Measurements from ENCODE around the gene HCN2.

The HCN2 gene

DNA sequence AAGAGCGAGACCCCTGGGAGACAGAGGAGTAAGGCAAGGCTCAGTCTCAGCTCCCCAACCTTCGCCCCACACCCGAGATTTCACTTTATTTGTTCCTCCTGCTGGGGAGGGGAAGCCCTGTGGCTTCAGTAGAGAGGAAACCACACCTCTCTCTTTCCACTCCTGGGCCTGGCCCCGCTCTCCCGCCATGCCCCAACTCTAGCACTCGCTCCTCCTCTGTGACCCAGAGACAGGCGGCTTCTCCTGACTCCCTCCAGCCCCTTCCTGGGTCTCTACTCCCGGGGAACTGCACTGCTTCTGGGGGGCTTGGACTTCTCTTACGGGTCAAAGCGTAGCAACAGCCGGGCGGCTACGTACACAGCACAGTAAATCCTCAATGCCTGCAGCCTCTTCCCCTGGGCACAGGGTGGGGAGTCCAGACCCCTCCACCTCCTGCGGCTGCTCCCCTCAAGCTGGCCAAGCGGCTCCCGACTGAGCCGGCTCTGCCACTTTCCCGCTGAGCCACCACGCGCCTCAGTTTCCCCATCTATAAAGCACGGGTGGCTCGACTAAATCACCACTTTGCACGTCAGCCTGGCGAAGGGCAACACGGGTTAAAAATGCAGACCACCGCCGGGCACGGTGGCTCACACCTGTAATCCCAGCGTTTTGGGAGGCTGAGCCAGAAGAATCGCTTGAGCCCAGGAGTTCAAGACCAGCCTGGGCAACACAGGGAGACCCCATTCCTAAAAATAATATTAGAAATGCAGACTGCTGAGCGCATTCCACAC is 71.9 kb downstream of the HCN2 start:
- no peak for TF ChIP-seq CTCF (IDR thresholded peaks at IDR 0.05; ENCODE audit: insufficient read depth, low read depth, low read length, missing control alignments)
- H3K4me3 ChIP-seq (ENCODE audit: low read depth, low read length) = peak overlapping the region; percentile 85
- peak; percentile 76 for DNase-seq (ENCODE audit: low read depth)

- TF ChIP-seq CTCF (IDR thresholded peaks at IDR 0.05; ENCODE audit: insufficient read depth, low read depth, low read length, missing control alignments) = no peak
- DNase-seq (ENCODE audit: low read depth) = peak; percentile 80
- H3K4me3 ChIP-seq (ENCODE audit: low read depth, low read length) = peak overlapping the region; percentile 85
These were observed 72.7 kb downstream of the HCN2 start for GRCh38 chr19:662207-662961.

GRCh38 chr19:662962-663681 is 73.4 kb downstream of the HCN2 start, which contains the start of gene RNF126:
RNF126 (minus strand) TSS chr19:663214; CDS start chr19:663121, 93 bp downstream.
- peak within 1 kb of the TSS; percentile 85 for H3K4me3 ChIP-seq (ENCODE audit: low read depth, low read length)
- TF ChIP-seq CTCF (IDR thresholded peaks at IDR 0.05; ENCODE audit: insufficient read depth, low read depth, low read length, missing control alignments) = no peak
- peak; percentile 97 for DNase-seq (ENCODE audit: low read depth)

- peak overlapping the region; percentile 76 for H3K4me3 ChIP-seq (ENCODE audit: low read depth, low read length)
- no peak for DNase-seq (ENCODE audit: low read depth)
These were observed 74.0 kb downstream of the HCN2 start for GRCh38 chr19:663682-664117.

GRCh38 chr19:664913-665443 is 75.3 kb downstream of the HCN2 start:
- peak overlapping the region; percentile 34; the same call in 1 of the 2 replicates for H3K4me3 ChIP-seq (ENCODE audit: low read depth, low read length)
- TF ChIP-seq CTCF (IDR thresholded peaks at IDR 0.05; ENCODE audit: insufficient read depth, low read depth, low read length, missing control alignments) = peak; percentile 94
- peak; percentile 87 for DNase-seq (ENCODE audit: low read depth)

More at GRCh38 chr19:663682-664117, 74.0 kb downstream of the HCN2 start:
- no peak for TF ChIP-seq CTCF (IDR thresholded peaks at IDR 0.05; ENCODE audit: insufficient read depth, low read depth, low read length, missing control alignments)

All from GM12865 (cell line).